HG02973 (cell line): ENCODE measurements around the gene UCK1.
"Not testable (repeated sequence)": the region's sequence is repeated elsewhere in the genome, so short reads cannot be mapped to it uniquely, and the experiment has no call there.

ENCODE experiments used
- ATAC-seq: cut with Tn5 transposase; IDR thresholded peaks from one replicate; pipeline ENCODE4 v1.9.1; 2021; ENCODE audit warnings: moderate library complexity; ENCODE audit not compliant: unreplicated experiment

The UCK1 gene

DNA sequence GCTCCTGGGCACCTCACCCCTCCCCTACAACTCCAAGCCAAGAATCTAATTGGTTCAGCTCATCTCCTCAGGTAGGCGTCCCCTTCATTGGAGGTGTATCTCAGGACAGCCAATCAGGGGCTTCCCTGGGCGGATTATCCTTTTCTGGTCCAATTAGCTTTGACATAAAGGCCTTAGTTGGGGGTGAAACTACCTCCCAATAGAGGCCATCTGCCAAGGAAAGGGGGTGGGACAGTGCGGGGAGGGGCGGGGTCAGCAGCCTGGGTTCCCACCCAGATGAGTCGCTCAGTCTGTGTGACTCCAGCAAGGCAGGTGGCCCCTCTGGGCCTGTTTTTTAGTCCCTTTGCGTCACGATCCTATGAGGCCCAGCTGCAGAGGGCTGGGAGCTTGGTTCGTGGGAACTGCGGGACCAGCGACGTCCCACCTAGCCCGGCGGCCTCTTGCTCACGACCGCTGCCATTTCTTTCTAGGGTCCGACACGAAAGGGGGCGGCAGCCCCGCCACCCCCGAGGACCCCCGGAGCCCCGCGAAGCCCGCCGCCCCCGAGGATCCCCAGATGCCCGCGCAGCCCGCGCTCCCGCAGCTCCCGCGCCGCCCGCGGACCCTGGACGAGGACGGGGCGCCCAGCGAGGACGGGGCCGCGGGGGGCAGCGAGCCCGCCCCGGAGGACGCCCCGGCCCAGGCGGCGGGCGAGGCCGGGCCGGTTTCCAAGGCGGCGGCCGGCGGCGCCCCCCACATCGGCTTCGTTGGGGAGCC is 23.2 kb upstream of the UCK1 start:
- ATAC-seq = no peak

DNA sequence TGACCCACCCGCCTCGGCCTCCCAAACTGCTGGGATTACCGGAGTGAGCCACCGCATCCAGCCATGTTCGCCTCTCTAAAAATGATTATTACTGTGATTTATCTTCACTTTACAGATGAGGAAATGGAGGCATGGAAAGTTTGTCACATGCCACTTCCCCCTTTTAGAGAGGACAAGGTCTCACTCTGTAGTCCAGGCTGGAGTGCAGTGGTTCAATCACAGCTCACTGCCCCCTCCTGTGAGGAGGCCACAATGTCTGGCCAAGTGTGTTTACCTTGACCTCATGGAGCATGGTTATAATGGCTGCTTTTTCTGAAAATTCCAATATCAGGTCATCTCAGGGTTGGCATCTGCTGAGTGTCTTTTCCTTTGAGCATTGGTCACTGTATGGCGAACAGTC is 21.0 kb upstream of the UCK1 start:
- no peak for ATAC-seq

DNA sequence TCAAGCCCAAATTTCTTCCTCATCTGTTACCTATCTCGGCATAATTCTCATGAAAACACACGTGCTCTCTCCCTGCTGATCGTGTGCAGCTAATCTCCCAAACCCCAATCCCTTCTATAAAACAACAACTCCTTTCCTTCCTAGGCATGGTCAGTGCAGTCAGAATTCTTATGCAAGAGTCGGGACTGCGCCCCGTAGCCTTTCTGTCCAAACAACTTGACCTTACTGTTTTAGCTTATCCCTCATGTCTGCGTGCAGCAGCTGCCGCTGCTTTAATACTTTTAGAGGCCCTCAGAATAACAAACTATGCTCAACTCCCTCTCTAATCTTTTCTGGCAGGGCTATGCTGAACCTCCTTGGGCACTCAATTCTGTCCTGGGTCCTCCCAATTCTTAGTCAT is 19.4 kb upstream of the UCK1 start:
- ATAC-seq = not testable (repeated sequence)

DNA sequence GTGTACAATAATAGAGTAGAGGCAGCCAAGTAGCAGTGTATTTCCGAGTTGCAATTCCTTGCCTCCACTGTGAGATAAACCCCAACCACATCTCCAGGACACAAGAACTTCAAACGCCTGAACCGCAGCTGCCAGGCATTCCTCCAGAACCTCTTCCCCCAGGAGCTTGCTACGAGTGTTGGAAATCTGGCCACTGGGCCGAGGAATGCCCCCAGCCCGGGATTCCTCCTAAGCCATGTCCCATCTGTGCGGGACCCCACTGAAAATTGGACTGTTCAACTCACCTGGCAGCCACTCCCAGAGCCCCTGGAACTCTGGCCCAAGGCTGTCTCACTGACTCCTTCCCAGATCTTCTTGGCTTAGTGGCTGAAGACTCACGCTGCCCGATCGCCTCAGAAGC is 18.1 kb upstream of the UCK1 start:
- ATAC-seq = not testable (repeated sequence)

DNA sequence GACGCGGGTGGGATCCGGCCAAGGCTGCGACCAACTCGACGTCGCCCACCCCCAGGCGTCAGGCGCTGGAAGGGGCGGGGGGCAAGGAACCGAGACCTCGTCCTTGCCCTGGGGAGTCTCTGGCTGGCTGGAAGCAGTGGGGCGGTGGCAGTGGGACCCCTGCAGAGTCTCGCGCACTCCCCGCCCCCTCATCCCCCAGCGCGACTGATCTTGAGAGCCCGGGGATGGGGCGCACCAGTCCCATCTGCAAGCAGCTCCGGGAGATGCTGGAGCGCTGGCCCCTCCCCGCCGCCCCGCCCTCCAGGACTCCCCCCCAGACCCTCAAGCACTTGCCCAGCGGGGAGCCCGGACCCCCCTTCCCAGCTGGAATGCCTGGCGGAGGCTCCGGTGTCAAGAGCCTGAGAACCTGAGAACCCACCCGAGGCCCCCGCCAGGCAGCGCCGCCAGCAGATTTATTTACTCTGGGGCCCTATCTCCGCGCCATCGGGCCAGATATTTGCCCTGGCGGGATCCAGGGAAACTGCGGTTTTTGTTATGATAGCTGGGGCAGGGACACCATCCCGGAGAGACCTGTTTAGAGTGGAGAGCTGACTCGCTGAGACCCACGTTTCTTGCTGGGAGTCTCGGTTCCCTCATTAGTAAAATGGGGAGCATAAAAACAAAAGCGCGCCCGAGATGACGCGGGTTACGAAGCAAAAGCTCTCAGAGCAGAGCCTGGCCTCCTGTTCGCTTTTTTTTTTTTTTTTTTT is 15.4 kb upstream of the UCK1 start:
- no peak for ATAC-seq

DNA sequence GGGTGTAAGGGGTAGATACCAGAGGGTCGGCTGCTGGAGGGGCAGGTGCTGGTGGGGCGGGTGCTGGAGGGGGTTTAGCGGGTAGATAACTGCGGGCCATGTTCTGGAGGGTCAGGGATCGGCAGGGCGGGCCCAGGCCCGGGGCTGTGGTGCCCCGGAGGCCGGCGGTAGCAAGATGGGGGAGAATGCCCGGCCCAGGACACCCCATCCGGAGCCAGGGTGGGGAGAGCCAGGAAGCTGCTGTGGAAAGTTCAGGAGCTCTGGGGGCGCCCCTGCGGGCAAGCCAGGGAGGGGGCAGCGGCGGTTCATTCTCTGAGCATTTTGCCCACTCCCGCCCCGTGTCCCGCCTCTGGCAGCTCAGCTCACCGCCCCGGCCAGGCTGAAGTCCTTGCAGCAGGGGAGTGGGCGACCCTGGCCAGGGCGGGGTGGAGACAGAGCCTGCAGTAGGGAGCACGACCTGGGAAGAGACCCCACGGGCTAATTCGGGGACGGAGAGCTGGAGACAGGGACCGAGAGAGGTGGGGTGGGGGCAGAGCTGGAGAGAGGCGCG is 14.8 kb upstream of the UCK1 start:
- no peak for ATAC-seq

DNA sequence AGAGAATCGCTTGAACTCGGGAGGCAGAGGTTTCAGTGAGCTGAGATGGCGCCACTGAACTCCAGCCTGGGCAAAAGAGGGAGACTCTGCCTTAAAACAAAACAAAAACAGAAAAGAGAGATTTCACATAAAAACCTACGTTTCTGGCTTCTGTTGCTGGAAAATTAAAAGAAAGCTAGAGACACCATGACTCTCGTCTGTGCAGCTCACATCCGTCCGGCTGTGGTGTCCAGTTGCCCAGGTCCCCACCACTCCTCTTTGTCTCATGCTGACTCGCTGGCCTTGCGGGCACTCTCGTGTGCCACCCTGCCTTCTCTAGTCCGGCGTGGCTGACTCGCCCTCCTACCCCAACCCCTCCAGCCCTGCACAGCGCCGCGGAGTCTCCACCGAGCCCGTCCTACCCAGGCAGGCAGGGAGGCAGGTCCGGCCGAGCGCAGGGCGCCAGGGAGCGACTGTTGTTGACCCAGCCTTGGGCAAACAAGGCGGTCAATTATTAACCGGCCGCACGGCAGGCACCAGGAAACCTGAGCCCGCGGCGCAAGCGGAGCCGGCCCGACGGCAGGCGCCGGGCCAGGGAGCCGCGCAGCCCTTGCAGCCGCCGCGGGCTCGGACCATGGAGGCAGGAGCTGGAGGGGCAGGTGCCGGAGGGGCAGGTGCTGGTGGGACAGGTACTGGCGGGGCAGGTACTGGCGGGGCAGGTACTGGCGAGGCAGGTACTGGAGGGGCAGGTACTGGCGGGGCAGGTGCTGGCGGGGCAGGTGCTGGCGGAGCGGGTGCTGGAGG is 14.1 kb upstream of the UCK1 start, which contains the start of gene PRRT1B:
PRRT1B (plus strand) TSS at position 521 of the 783 bp plus-strand sequence; CDS start at position 614, 93 bp downstream.
- no peak for ATAC-seq

DNA sequence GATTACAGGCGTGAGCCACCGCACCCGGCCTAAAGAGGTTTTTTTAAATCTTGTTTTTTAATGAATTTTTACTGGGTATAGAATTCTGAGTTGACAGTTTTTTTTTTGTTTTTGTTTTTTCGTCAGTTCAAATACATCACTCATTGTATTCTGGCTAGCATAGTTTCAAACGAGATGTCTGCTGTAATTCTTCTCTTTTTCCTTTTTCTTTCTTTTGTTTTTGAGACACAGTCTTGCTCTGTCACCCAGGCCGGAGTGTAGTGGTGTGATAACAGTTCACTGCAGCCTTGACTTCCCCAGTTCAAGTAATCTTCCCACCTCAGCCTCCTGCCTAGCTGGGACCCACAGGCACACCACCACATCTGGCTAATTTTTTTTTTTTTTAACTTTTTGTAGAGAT is 12.1 kb upstream of the UCK1 start:
- no peak for ATAC-seq

DNA sequence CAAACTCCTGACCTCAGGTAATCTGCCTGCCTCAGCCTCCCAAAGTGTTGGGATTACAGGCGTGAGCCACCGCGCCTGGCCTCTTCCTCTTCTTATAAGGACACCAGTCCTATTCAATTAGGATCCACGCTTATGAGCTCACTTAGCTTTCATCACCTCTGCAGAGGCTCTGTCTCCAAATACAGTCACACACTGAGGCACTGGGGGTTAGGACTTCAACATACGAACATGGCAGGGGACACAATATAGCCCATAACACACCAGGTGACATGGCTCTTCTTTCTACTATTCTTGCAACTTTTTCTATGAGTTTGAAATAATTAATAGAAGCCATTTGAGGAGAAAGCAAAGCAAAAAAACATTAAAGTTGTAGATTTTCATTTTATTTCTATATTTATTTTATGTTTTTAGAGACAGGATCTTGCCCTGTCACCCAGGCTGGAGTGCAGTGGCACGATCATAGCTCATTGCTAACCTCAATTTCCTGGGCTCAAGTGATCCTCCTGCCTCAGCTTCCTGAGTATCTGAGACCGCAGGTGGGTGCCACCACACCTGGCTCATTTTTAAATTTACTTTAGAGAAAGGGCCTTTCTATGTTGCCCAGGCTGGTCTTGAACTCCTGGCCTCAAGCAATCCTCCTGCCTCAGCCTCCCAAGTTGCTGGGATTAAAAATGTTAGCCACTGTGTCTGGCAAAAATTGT is 8.3 kb upstream of the UCK1 start:
- no peak for ATAC-seq

DNA sequence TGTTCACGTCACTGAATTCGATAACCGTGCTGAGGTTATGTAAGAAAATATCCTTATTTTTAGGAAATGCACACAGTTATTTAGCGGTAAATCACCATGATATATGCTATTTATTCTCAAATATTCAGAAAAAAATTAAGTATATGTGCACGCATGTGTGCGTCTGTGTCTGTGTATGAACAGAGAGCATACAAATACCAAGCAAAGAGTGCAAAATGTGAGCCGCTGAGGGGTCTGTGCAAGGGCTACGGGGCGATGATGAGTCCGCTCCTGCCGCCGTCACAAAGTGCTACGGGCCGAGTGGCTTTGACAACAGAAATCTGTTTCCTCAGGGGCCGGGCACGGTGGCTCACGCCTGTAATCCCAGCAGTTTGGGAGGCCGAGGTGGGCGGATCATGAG is 6.9 kb upstream of the UCK1 start:
- no peak for ATAC-seq

DNA sequence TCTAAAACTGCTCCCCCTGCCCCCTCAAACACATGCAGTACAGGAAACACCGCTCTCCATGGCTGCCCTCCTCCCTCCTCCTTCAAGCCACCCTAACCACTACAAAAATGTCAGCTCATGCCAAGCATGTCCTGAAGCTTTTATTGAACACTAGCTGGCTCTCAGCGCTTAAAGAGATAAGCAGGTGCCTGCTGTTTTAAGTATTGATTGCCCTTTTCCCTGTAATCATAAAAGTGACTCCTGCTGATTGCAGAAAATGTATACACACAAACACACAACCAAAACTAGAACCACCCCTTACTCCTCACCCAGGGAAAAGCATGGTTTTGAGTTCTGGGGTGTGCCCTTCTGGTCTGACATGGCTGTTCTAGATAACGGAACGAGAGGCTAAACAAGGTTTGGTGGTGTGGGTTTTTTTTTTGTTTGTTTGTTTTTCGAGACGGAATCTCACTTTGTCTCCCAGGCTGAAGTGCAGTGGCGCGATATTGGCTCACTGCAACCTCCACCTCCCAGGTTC is 3.7 kb upstream of the UCK1 start:
- no peak for ATAC-seq

DNA sequence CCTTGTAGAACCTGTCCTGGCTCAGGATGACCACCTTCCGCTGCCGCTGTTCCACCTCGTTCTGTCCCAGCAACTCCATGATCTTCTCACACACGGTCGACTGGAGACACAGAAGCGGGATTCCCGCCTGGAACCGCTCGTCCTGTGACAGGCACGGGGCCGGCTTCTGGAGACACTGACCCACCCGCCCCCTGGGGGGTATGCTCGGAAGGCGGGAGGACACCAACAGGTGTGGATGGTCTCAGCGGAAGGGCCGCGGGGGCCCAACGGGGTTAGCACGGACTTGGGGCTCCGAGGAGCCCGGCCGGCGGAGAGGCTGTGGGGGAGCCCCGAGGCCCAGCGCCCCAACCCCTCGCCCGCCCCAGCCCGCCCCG is 530 bp downstream of the UCK1 start:
- no peak for ATAC-seq

DNA sequence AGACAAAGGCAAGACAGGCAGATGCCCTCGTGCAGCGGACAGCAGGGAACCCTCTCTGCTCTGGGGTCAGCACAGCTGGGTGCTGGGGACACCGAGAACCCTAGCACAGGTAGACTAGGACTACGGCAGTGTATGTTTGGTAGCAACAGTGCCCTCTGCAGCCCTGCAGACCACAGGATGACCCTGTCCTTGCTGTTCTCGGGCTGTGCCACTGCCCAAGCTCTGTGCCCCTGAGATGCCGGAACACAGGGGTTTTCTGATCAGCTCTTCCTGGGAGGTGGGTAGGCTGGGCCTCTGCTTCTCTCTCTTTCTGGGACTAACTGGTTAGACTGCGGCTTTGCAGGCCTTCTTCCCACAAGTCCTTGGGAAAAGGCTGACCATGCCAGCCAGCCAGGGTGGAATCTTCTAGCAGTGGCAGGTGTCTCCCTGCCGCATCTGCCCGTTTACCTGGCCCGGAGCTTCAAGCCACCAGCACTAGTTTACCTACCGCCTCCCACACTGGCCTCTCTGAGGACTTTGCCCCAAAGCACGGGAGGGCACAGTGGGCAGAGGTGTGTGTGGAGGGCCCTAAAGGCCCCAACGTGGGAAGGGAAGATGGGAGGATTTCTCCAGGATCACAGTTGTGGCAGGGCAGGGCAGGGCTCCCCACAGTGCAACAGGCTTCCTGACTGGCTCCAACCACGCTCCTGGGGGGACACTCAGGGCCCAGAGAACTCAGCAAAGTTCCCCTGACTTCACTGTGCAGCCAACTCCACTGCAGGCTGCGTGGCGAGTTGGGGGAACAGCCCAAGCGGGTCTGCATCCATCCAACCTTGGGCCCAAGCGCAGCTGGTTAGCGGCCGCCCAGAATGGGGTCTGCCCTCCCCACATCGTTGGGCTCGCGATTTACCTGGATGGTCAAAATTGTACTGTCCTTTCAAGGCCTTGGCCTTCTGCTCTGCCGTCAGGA is 1.2 kb downstream of the UCK1 start:
- no peak for ATAC-seq

DNA sequence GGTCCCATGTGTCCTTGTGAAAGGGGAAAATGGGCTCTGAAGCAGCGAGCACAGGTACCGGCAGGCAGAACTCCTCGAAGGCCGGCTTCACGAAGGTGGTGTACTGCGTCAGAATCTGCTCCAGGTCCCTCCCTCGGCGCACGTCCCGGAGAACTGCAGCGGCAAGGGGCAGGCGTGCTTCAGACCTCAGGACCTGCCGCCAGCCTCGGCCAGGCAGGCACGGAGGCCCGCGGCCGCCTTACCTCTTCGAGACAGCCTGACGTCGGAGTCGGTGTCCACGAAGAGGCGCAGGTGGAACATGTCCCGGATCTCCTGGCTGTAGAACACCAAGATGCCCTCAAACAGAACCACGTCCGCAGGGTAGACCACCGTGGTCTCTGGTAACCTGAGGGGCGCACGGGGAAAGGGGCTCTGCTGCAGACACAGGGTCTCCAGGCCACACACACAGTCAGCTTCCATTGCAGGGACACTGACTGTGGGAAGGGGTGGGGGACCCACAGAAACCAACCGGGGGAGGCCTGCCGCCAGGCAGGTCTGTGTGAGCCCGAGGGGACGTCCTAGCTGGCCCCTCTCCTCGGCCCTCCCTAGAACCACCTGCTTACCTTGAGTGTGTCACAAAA is 2.1 kb downstream of the UCK1 start:
- no peak for ATAC-seq

DNA sequence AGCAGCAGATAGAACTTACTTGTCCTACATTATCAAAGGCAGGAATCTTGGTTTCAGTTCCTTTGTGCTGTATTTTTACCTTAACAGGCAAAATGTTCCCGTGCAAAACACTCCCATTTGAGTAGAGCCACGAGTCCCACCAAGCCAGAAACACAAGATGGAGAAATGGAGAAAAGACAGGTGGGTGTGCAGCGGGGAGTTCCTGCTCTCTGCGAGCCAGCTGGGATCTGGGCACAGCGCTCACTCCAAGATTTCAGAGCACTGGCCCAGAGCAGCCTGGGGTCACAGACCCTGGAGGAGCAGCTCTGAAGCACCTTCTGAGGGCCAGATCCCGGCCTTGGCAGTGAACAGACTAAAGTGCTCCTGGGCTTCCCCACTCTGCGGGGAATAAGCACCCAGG is 2.9 kb downstream of the UCK1 start:
- ATAC-seq = no peak

DNA sequence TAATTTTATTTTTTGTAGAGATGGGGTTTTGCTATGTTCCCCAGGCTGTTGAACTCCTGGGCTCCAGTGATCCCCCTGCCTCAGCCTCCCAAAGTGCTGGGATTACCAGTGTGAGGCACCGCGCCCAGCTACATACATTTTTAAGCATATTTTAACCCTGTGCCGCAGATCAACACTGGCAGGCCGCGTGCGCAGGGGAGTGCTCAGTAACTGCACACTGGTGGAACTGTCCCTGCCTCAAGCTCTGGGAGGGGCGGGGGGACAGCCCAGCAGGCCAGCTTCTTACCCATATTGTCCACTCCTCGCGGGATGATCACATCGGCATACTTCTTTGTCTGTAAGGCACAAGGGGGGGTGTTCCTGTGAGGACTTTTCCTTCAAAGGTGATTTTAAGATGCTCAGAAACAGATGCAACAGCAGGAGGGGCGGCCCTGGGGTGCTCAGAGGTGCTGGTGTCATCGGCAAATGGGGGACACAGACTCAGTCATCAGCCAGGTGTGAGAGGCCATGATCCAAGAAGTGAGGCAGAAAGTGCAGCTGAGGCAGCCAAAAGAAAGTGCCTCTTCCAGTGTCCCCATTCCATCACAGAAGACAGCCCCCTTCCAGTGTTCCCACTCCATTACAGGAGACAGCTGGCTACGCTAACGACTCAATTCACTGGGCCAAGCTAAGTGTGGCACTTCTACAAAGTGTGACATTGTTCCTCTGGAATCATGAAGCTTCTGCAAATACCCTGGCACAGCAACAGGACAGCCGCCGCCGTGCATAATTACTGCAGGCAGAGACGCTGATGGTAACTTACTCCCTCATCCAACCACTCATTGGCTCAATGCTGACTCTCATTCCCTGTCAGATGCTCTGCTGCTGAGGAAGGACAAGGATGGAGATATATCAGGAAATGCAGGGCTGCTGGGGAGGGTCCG is 5.2 kb downstream of the UCK1 start:
- no peak for ATAC-seq

DNA sequence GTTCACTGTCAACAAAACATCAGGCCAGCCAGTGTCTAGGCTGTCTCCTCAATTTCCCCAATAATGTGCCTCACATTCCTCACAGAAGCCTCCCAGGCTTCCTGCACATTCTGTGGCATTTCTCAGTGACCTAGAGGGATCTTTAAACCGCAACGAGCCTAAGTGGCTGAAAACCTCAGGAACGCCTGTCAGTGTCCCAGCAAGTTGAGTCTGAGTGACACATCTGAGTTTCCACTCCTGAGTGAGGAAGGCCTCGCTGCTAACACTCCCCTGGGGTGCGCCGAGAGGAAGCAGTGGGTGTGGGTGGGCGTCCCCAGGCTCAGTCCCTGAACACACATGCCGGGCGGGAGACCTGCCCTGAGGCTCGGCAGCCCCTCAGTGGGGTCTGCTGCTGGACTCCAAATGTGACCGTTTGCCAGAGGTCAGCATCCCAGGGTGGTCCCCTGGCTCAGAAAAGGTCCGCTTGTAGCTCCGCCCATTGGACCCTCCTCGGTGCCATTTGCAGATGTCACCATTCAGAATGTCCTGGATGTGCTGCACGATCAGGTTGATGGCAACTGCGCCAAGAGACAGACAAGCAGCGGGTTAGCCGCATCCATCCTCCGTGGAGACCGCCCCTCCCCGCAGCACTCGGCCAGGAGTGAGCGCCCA is 6.3 kb downstream of the UCK1 start:
- ATAC-seq = no peak
